Type B pancreatic cell (in vitro differentiated cells): ENCODE results near the gene ANKH. TPM values are rescaled to one million over a fixed set of nuclear protein-coding genes. Genes with fewer than 3 reads are reported as not detected.

Experiments
- DNase-seq: peaks from one replicate; pipeline ENCODE4 v3.0.0; 2021; ENCODE audit warnings: mixed read lengths; ENCODE audit not compliant: unreplicated experiment; ENCODE audit errors: extremely low spot score
- H3K27ac Mint-ChIP-seq: 2 replicates; pipeline ENCODE4 v1.8.0; 2021; ENCODE audit warnings: mild to moderate bottlenecking, mixed read lengths
- H3K27me3 Mint-ChIP-seq: 2 replicates; pipeline ENCODE4 v1.8.0; 2021; ENCODE audit warnings: mixed read lengths
- H3K36me3 Mint-ChIP-seq: 2 replicates; pipeline ENCODE4 v1.8.0; 2021; ENCODE audit warnings: mixed read lengths
- H3K4me1 Mint-ChIP-seq: one replicate; pipeline ENCODE4 v1.8.0; 2021; ENCODE audit warnings: mixed read lengths; ENCODE audit not compliant: unreplicated experiment
- H3K4me3 Mint-ChIP-seq: 2 replicates; pipeline ENCODE4 v1.8.0; 2021; ENCODE audit warnings: mild to moderate bottlenecking, mixed read lengths
- H3K9me3 Mint-ChIP-seq: 2 replicates; pipeline ENCODE4 v1.8.0; 2021; ENCODE audit warnings: mixed read lengths
- CTCF ChIP-seq: fragments of 200-600 bp; sonication (generic); conservative IDR thresholded peaks from 2 replicates; pipeline ENCODE4 v1.5.0; 2021; ENCODE audit warnings: antibody characterized with exemption, mild to moderate bottlenecking
- total RNA-seq: library from RNA; stranded (reverse); gene quantifications from 2 replicates; pipeline ENCODE4 v1.2.1, GENCODE V29; 2021; ENCODE audit warnings: low replicate concordance

Gene ANKH
- total RNA-seq, 1 donor from 2014 or later, result 41.1 TPM

GRCh38 chr5:14831006-14831338, 40.6 kb downstream of the ANKH start:
- TF ChIP-seq CTCF, result no peak
- H3K36me3 Mint-ChIP-seq, result peaks cover 8% of the 10 kb centered on the region
- peaks cover 15% of the 10 kb centered on the region for H3K4me1 Mint-ChIP-seq
- no peak overlapping the region for H3K4me3 Mint-ChIP-seq
- no peaks in the 10 kb centered on the region for H3K27me3 Mint-ChIP-seq
- H3K27ac Mint-ChIP-seq, result no peak overlapping the region
- H3K9me3 Mint-ChIP-seq, result no peaks in the 10 kb centered on the region
- no peak for DNase-seq

GRCh38 chr5:14830210-14831005, 41.2 kb downstream of the ANKH start:
- Mint-ChIP-seq H3K9me3 (no peaks in the 10 kb centered on the region), H3K4me1 (peaks cover 13% of the 10 kb centered on the region), H3K36me3 (peaks cover 8% of the 10 kb centered on the region), H3K27ac (no peak overlapping the region), H3K27me3 (no peaks in the 10 kb centered on the region), H3K4me3 (no peak overlapping the region)
- no peak for DNase-seq
- no peak for TF ChIP-seq CTCF

GRCh38 chr5:14829396-14829795, 42.2 kb downstream of the ANKH start:
- H3K4me1 Mint-ChIP-seq, result peaks cover 11% of the 10 kb centered on the region
- H3K36me3 Mint-ChIP-seq, result peaks cover 8% of the 10 kb centered on the region
- TF ChIP-seq CTCF, result no peak
- H3K4me3 Mint-ChIP-seq, result no peak overlapping the region
- no peaks in the 10 kb centered on the region for H3K9me3 Mint-ChIP-seq
- H3K27me3 Mint-ChIP-seq, result no peaks in the 10 kb centered on the region
- DNase-seq, result no peak
- H3K27ac Mint-ChIP-seq, result no peak overlapping the region

- no peaks in the 10 kb centered on the region for H3K9me3 Mint-ChIP-seq
- no peak overlapping the region for H3K27ac Mint-ChIP-seq
- no peaks in the 10 kb centered on the region for H3K4me1 Mint-ChIP-seq
- no peak for TF ChIP-seq CTCF
- peaks cover 8% of the 10 kb centered on the region for H3K36me3 Mint-ChIP-seq
- H3K27me3 Mint-ChIP-seq, result no peaks in the 10 kb centered on the region
- DNase-seq, result no peak
- no peak overlapping the region for H3K4me3 Mint-ChIP-seq
Observed at GRCh38 chr5:14826714-14827113, 44.9 kb downstream of the ANKH start.

- TF ChIP-seq CTCF, result no peak
Observed at GRCh38 chr5:14825977-14826376, 45.6 kb downstream of the ANKH start.

GRCh38 chr5:14824499-14824898, 47.1 kb downstream of the ANKH start:
- Mint-ChIP-seq H3K4me3 (no peak overlapping the region), H3K9me3 (no peaks in the 10 kb centered on the region), H3K27ac (no peak overlapping the region), H3K4me1 (peaks cover 13% of the 10 kb centered on the region), H3K27me3 (no peaks in the 10 kb centered on the region), H3K36me3 (peaks cover 7% of the 10 kb centered on the region)
- DNase-seq, result no peak
- TF ChIP-seq CTCF, result no peak

More at GRCh38 chr5:14825977-14826376, 45.6 kb downstream of the ANKH start:
- H3K36me3 Mint-ChIP-seq, result peaks cover 8% of the 10 kb centered on the region
- no peaks in the 10 kb centered on the region for H3K9me3 Mint-ChIP-seq
- H3K4me3 Mint-ChIP-seq, result no peak overlapping the region
- no peak for DNase-seq
- H3K27me3 Mint-ChIP-seq, result no peaks in the 10 kb centered on the region
- H3K27ac Mint-ChIP-seq, result no peak overlapping the region
- H3K4me1 Mint-ChIP-seq, result peaks cover 7% of the 10 kb centered on the region
